Neural cell (in vitro differentiated cells): ENCODE results near the gene SPOCD1. TPM values are rescaled to one million over a fixed set of nuclear protein-coding genes. Genes with fewer than 3 reads are reported as not detected.

Experiments
- H2AFZ ChIP-seq: fragments of 200-600, 300-800 bp; sonication (generic), shearing (Covaris generic); 2 replicates; pipeline ENCODE4 v1.6.0; 2014; ENCODE audit warnings: low read depth, mild to moderate bottlenecking, antibody characterized with exemption, low read length, moderate library complexity
- H3F3A ChIP-seq: fragments of 200-600 bp; shearing (Covaris generic); 2 replicates; pipeline ENCODE4 v1.6.1; 2016; ENCODE audit warnings: mild to moderate bottlenecking, moderate library complexity, mixed read lengths, antibody characterized with exemption, low read length; ENCODE audit not compliant: insufficient read depth, poor library complexity, severe bottlenecking
- H3K27ac ChIP-seq: fragments of 200-600, 300-800 bp; sonication (generic), shearing (Covaris generic); 2 replicates; pipeline ENCODE4 v1.5.1; 2014; ENCODE audit warnings: mild to moderate bottlenecking, low read length, moderate library complexity
- H3K27me3 ChIP-seq: fragments of 300-800, 200-600 bp; sonication (generic), shearing (Covaris generic); 2 replicates; pipeline ENCODE4 v1.6.0; 2014; ENCODE audit warnings: mild to moderate bottlenecking, low read depth, low read length, moderate library complexity; ENCODE audit not compliant: insufficient read depth
- H3K36me3 ChIP-seq: fragments of 300-800, 200-600 bp; sonication (generic), shearing (Covaris generic); 2 replicates; pipeline ENCODE4 v1.5.1; 2014; ENCODE audit warnings: mild to moderate bottlenecking, antibody characterized with exemption, low read length, moderate library complexity; ENCODE audit not compliant: insufficient read depth
- H3K4me2 ChIP-seq: fragments of 300-800, 200-600 bp; sonication (generic), shearing (Covaris generic); 2 replicates; pipeline ENCODE4 v1.6.0; 2014; ENCODE audit warnings: mild to moderate bottlenecking, low read length
- H3K4me3 ChIP-seq: fragments of 300-800, 200-600 bp; sonication (generic), shearing (Covaris generic); 2 replicates; pipeline ENCODE4 v1.5.1; 2014; ENCODE audit warnings: mild to moderate bottlenecking, low read length, moderate library complexity
- H3K79me2 ChIP-seq: fragments of 200-600 bp; shearing (Covaris generic); replicated peaks from 2 replicates; pipeline ENCODE4 v1.6.0; 2014; ENCODE audit warnings: mild to moderate bottlenecking, low read length, moderate library complexity; ENCODE audit not compliant: insufficient read depth
- H3K9ac ChIP-seq: fragments of 300-800, 200-600 bp; sonication (generic), shearing (Covaris generic); 2 replicates; pipeline ENCODE4 v1.6.1; 2016; ENCODE audit warnings: mild to moderate bottlenecking, low read length, mixed read lengths
- H3K9me2 ChIP-seq: fragments of 200-600 bp; shearing (Covaris generic); 2 replicates; pipeline ENCODE4 v1.6.1; 2016; ENCODE audit warnings: mild to moderate bottlenecking, low read length, mixed read lengths; ENCODE audit not compliant: insufficient read depth
- H3K9me3 ChIP-seq: fragments of 200-600, 300-800 bp; sonication (generic), shearing (Covaris generic); 2 replicates; pipeline ENCODE4 v1.6.1; 2016; ENCODE audit warnings: mild to moderate bottlenecking, mixed run types, low read length, moderate library complexity, mixed read lengths
- H4K20me1 ChIP-seq: fragments of 200-600 bp; shearing (Covaris generic); 2 replicates; pipeline ENCODE4 v1.6.1; 2016; ENCODE audit warnings: mild to moderate bottlenecking, mixed run types; ENCODE audit not compliant: insufficient read depth
- EP300 ChIP-seq: fragments of 450-650 bp; conservative IDR thresholded peaks from 2 replicates; pipeline ENCODE4 v1.6.1; 2014; ENCODE audit warnings: antibody characterized with exemption, mild to moderate bottlenecking, moderate library complexity; ENCODE audit not compliant: poor library complexity, severe bottlenecking
- EZH2 ChIP-seq: fragments of 200-600, 300-800 bp; shearing (Covaris generic), sonication (generic); IDR thresholded peaks from 2 replicates; pipeline ENCODE4 v1.6.1; 2014; ENCODE audit warnings: antibody characterized with exemption, low read length, borderline replicate concordance, mild to moderate bottlenecking; ENCODE audit not compliant: insufficient read depth, poor library complexity, severe bottlenecking
- MXI1 ChIP-seq: fragments of 450-650 bp; conservative IDR thresholded peaks from 2 replicates; pipeline ENCODE4 v1.6.1; 2014; ENCODE audit warnings: antibody characterized with exemption, mild to moderate bottlenecking; ENCODE audit not compliant: poor library complexity, severe bottlenecking
- POLR2AphosphoS5 ChIP-seq: IDR thresholded peaks from 2 replicates; pipeline ENCODE4 v1.6.1; 2012
- RAD21 ChIP-seq: fragments of 450-650 bp; conservative IDR thresholded peaks from 2 replicates; pipeline ENCODE4 v1.6.1; 2014; ENCODE audit warnings: antibody characterized with exemption, mild to moderate bottlenecking, moderate library complexity
- SMC3 ChIP-seq: fragments of 450-650 bp; conservative IDR thresholded peaks from 2 replicates; pipeline ENCODE4 v1.6.1; 2014; ENCODE audit warnings: antibody characterized with exemption, mild to moderate bottlenecking, moderate library complexity; ENCODE audit not compliant: poor library complexity
- TAF1 ChIP-seq: IDR thresholded peaks from 2 replicates; pipeline ENCODE4 v1.6.1; 2012; ENCODE audit warnings: low read depth
- polyA plus RNA-seq: library from polyadenylated mRNA; depleted of rRNA; stranded (reverse); fragments of >200 nt; gene quantifications from 2 replicates; pipeline ENCODE4 v1.2.3, GENCODE V29; 2014
- TF ChIP-seq, protein P1 (sequence below): IDR thresholded peaks from 2 replicates; pipeline ENCODE4 v1.6.1; 2012; ENCODE audit warnings: borderline replicate concordance
- TF ChIP-seq, protein P2 (sequence below): fragments of 450-650 bp; IDR thresholded peaks from 2 replicates; pipeline ENCODE4 v1.5.1; 2014; ENCODE audit warnings: antibody characterized with exemption, mild to moderate bottlenecking, moderate library complexity; ENCODE audit not compliant: poor library complexity, severe bottlenecking

SPOCD1 gene
- polyA plus RNA-seq, 1 donor from 2014 or later = not detected

- Histone ChIP-seq H3K9me2 (no peaks in the 10 kb centered on the region), H3K27me3 (no peaks in the 10 kb centered on the region), H3K9ac (no peak overlapping the region), H3K4me2 (no peak overlapping the region), H3K4me3 (no peak overlapping the region), H3K9me3 (no peaks in the 10 kb centered on the region), H3K79me2 (no peaks in the 10 kb centered on the region), H4K20me1 (no peaks in the 10 kb centered on the region), H3K27ac (no peak overlapping the region), H3F3A (no peaks in the 10 kb centered on the region), H2AFZ (no peak overlapping the region), H3K36me3 (no peaks in the 10 kb centered on the region)
- no peak for TF ChIP-seq EZH2
- TF ChIP-seq, protein P1, sequence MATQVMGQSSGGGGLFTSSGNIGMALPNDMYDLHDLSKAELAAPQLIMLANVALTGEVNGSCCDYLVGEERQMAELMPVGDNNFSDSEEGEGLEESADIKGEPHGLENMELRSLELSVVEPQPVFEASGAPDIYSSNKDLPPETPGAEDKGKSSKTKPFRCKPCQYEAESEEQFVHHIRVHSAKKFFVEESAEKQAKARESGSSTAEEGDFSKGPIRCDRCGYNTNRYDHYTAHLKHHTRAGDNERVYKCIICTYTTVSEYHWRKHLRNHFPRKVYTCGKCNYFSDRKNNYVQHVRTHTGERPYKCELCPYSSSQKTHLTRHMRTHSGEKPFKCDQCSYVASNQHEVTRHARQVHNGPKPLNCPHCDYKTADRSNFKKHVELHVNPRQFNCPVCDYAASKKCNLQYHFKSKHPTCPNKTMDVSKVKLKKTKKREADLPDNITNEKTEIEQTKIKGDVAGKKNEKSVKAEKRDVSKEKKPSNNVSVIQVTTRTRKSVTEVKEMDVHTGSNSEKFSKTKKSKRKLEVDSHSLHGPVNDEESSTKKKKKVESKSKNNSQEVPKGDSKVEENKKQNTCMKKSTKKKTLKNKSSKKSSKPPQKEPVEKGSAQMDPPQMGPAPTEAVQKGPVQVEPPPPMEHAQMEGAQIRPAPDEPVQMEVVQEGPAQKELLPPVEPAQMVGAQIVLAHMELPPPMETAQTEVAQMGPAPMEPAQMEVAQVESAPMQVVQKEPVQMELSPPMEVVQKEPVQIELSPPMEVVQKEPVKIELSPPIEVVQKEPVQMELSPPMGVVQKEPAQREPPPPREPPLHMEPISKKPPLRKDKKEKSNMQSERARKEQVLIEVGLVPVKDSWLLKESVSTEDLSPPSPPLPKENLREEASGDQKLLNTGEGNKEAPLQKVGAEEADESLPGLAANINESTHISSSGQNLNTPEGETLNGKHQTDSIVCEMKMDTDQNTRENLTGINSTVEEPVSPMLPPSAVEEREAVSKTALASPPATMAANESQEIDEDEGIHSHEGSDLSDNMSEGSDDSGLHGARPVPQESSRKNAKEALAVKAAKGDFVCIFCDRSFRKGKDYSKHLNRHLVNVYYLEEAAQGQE = no peak
- TF ChIP-seq RAD21 = no peak
- no peak for TF ChIP-seq TAF1
- TF ChIP-seq SMC3 = no peak
- TF ChIP-seq EP300 = no peak
- no peak for TF ChIP-seq POLR2AphosphoS5
- TF ChIP-seq, protein P2, sequence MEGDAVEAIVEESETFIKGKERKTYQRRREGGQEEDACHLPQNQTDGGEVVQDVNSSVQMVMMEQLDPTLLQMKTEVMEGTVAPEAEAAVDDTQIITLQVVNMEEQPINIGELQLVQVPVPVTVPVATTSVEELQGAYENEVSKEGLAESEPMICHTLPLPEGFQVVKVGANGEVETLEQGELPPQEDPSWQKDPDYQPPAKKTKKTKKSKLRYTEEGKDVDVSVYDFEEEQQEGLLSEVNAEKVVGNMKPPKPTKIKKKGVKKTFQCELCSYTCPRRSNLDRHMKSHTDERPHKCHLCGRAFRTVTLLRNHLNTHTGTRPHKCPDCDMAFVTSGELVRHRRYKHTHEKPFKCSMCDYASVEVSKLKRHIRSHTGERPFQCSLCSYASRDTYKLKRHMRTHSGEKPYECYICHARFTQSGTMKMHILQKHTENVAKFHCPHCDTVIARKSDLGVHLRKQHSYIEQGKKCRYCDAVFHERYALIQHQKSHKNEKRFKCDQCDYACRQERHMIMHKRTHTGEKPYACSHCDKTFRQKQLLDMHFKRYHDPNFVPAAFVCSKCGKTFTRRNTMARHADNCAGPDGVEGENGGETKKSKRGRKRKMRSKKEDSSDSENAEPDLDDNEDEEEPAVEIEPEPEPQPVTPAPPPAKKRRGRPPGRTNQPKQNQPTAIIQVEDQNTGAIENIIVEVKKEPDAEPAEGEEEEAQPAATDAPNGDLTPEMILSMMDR = no peak
- TF ChIP-seq MXI1 = no peak
These were observed 35.2 kb downstream of the SPOCD1 start for GRCh38 chr1:31780632-31781031.

DNA sequence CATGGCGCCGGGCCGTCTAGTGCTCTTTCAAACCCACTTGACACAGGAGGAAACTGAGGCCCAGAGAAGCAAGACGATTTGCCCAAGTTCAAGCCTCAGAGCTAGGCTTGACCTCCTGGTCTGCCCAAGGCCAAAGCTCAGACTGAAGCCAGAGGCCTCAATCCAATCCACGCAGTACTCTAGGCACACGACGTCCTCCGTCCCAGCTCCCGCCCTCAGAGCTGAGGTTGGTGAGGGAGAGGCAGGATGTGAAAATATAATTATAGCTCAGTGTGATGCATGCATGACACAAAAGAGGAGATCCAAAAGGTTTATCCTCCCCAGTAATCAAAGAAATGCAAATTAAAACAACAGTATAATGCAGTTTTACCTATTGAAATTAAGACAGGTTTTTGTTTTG is 36.1 kb downstream of the SPOCD1 start:
- H3K9me2 ChIP-seq = no peaks in the 10 kb centered on the region
- H3K9ac ChIP-seq = no peak overlapping the region
- H3K9me3 ChIP-seq = no peaks in the 10 kb centered on the region
- no peak overlapping the region for H3K4me3 ChIP-seq
- H3K27me3 ChIP-seq = peaks cover 3% of the 10 kb centered on the region
- H3K79me2 ChIP-seq = no peaks in the 10 kb centered on the region
- H3F3A ChIP-seq = no peaks in the 10 kb centered on the region
- no peak overlapping the region for H3K27ac ChIP-seq
- H3K36me3 ChIP-seq = no peaks in the 10 kb centered on the region
- H4K20me1 ChIP-seq = no peaks in the 10 kb centered on the region
- H3K4me2 ChIP-seq = no peak overlapping the region
- TF ChIP-seq EZH2 (no peak), TAF1 (no peak), POLR2AphosphoS5 (no peak), MXI1 (no peak), SMC3 (no peak), RAD21 (no peak), EP300 (no peak)
- TF ChIP-seq, protein P2 = no peak
- TF ChIP-seq, protein P1 = no peak
- no peak overlapping the region for H2AFZ ChIP-seq
